Measurements from ENCODE around the gene TTBK1.

The TTBK1 gene

GRCh38 chr6:43223175-43223574 lies 20.1 kb upstream of the TTBK1 start:
- DNase-seq (ENCODE audit: low spot score) = no peak

- DNase-seq (ENCODE audit: low spot score) = no peak
Measured at GRCh38 chr6:43226192-43226851, 17.0 kb upstream of the TTBK1 start.

DNA sequence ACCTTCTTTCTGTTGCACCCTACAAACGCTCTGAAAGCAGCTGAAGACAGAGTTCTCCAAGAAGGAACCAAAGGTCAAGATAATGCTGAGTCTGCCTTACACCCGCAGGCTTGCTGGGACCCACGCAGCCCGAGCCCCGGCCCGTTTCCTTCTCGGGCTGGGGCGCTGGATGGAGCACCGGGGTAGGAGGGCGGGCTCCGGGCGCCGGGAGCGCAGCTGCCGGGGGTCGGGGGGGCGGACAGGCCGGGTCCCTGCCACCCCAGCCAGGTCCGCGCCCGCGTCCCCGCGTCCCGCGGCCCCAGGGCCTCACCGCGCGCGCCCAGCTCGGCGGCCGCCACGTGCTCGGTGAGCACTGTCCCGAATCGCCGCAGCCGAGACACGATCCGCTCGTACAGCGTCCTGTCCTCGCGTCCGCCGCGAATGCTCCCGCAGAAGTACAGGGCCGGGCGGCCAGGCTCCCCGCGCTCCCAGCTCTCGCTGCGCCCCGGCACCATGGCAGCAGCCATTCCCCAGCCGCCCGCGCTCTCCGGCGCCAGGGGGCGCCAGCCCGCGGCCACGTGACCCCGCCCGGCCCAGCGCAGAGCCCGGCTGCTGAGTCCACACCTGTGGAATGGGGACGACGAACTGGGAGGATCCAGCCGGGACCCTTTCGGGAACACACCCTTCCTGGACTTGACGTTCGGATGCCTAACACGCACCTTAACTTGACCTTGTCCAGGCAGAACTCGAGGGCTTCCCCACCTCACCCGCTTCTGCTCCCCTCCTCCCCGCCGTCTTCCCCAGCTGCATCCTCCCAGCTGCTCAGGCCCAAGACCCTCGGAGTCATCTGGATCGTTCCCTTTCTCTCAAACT lies 14.1 kb upstream of the TTBK1 start, which contains the start of gene DNPH1:
DNPH1 (minus strand) TSS at position 531 of the 852 bp plus-strand sequence; CDS start at position 506, 25 bp downstream.
- DNase-seq (ENCODE audit: low spot score) = peak; percentile 87

DNA sequence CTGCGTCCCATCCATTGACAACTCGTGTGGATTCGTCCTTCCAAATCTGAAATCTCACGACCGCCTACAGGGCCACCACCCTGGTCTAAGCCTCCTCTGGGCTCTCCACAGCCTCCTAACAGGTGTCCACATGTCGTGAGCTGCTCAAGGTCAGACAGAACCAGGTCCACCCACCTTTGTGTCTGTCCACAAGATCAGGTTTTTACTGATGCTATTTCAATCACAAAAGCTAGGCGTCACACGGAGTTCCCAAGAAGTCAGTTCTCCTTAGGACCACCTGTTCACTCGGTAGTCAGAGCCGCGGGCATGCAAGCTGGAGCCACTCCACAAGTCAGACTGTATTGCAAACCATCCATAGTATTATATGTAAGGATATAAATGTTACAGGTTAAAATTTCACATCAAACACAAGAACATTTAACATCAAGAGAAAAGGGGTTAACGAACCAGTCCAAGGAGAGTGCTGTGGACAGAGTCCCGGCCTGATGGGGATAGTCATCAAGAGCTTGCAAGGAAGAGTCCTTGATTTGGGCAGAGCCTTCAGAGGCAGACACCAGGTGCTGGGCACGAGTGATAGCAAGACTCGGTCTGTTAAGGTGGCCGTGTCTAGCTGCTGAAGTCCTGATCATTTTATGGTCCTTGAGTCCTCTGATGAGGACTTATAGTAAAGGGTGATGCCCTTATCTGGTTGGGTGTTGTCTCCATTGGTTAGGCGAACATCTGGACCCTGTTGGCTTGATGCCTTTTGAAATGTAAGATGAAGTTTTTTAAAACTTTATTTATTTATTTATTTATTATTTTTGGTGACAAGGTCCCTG lies 13.3 kb upstream of the TTBK1 start:
- DNase-seq (ENCODE audit: low spot score) = no peak

DNA sequence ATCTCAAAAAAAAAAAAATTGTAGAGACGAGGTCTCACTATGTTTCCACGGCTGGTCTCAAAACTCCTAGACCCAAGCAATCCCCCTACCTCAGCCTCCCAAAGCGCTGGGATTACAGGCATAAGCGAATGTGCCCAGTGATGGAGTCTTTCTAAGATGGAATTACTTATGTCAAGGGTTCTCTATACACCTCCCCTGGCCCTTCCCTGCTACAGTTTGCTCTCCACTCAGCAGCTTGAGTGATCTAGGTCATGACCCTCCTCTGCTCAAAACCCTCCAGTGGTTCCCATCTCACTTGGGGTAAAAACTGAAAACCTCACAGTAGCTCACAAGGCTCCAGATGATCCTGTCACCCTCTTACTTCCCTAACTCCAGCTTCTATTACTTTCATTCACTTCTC lies 12.2 kb upstream of the TTBK1 start:
- no peak for DNase-seq (ENCODE audit: low spot score)

GRCh38 chr6:43231735-43232450 lies 11.4 kb upstream of the TTBK1 start:
- no peak for DNase-seq (ENCODE audit: low spot score)

GRCh38 chr6:43235841-43236240 lies 7.4 kb upstream of the TTBK1 start:
- no peak for DNase-seq (ENCODE audit: low spot score)

DNA sequence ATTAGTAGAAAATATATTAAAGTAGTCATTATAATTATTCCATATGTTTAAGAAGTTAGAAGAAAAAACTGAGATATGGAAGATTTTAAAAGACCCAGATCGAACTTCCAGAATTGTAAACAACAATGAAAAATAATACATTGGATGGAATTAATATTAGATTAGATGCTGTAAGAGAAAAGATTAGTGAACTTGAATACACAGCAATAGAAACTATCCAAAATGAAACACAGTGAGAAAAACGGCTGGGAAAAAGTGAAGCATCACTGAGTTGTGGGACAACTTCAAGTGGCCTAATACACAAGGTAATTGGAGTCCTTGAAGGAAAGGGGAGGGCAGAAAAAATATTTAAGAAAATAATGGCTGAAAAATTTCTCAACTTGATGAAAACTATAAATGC lies 4.2 kb upstream of the TTBK1 start:
- no peak for DNase-seq (ENCODE audit: low spot score)

DNA sequence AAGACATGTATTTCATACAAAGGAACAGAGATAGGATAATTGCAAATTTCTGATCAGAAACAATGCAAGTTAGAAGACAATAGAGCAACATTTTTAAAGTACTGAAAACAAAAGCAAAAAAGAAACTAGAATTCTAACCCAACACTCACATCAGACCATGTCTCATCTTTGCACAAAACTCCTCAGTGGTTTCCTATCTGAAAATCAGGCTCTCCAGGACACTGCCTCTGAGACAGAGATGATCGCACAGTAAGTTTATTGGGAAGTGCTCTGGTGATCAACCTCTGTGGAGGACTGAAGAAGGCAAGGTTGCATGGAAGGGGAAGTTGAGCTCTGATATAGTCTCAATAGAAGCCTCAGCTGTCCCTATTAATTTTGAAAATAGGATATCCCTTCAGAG lies 2.3 kb upstream of the TTBK1 start:
- DNase-seq (ENCODE audit: low spot score) = no peak

GRCh38 chr6:43241446-43241845 lies 1.8 kb upstream of the TTBK1 start:
- DNase-seq (ENCODE audit: low spot score) = no peak

GRCh38 chr6:43243664-43244321 lies 512 bp downstream of the TTBK1 start:
- DNase-seq (ENCODE audit: low spot score) = no peak

- DNase-seq (ENCODE audit: low spot score) = peak; percentile 88
Measured at GRCh38 chr6:43246301-43247113, 3.2 kb downstream of the TTBK1 start.

DNA sequence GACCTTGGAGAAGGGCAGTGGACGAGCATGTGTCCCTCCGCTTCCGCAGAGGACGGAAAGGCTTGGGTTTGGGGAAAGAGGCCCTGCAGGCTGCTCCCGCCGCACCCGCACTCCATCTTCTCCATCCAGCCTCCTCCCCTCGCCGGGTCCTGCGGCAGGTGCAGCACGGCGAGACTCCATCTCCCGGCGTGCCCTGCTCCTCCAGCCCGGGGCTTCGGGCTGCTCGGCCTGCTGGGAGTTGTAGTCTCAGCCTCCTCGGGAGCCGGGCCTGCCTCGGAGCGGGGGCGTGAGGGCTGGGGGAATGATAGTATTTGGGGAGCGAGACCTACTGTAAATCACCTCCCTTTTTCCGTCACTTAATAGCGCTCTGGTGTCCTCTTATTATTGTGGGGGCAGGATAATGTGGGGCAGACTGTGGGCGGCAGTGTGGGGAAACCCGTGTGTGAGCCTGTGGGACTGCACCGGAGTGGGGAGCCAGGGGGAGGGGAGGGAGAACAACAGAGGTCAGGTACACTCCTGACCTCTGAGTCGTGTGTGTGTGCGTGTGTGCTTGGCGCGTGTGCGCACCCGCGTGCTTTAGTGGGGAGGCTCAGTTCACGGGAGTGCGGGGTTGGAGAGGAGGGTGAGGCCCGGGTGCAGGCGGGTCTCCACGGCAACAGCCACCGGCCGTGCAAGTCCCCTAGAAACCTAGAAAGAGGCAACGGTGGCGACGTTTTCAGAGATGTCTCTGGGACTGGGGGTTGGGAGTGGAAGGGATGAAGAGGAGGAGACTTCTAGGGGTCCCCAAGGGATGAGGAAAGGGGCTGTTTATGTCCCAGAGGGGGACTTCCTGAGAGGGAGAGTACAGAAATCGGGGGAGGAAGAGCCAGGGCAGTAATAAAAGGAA lies 4.1 kb downstream of the TTBK1 start:
- DNase-seq (ENCODE audit: low spot score) = peak; percentile 92

DNA sequence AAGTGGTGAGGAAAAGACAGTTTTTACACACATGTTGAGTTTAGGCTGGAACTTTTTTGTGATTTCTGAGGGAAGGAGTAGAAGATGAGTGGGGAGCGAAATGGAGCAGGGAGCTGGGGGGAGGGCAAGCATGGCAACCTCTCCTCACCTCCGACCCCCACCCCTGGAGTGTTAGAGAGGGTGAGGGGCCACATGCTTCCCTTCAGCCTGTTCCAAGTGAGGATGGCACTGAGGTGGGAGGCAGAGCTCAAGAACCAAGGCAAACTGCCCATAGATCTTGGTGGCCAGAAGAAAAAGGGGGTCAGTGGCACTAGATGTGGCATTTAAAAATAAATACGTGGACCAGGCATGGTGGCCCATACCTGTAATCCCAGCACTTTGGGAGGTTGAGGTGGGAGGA lies 4.8 kb downstream of the TTBK1 start:
- no peak for DNase-seq (ENCODE audit: low spot score)

- no peak for DNase-seq (ENCODE audit: low spot score)
Measured at GRCh38 chr6:43248791-43249190, 5.5 kb downstream of the TTBK1 start.

GRCh38 chr6:43250992-43251373 lies 7.7 kb downstream of the TTBK1 start:
- DNase-seq (ENCODE audit: low spot score) = no peak

DNA sequence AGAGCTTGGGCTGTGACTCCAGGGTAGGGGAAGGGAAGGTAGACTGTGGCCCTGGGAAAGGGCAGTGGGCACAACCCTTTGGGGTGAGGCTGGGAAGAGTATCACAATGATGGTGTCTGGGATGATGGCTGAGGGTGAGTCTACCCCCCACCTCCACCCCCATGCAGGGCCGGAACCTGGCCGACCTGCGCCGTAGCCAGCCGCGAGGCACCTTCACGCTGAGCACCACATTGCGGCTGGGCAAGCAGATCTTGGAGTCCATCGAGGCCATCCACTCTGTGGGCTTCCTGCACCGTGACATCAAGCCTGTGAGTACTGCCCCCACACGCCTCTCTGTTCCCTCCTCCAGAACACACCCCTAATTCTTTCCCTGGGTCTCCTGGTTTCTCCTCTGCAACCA lies 10.1 kb downstream of the TTBK1 start:
- no peak for DNase-seq (ENCODE audit: low spot score)

GRCh38 chr6:43254138-43254817 lies 11.0 kb downstream of the TTBK1 start:
- DNase-seq (ENCODE audit: low spot score) = no peak

DNA sequence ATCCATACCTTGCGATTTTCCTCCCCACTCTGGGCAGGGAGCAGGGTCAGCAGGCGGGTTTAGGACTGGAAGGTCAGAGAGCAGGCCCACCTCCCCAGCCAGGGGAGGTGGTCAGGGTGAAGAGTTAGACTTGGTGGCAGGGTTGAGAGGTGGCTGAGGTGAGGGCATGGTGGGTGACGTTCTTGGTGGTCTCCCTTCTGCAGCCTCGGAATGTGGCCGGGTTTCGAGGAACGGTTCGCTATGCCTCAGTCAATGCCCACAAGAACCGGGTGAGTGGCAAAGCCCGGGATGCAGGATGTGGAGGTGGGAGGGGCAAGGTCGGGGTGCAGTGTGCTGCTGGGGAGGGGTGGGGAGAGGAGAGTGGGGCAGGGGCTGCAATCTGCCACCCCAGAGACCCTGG lies 11.6 kb downstream of the TTBK1 start:
- DNase-seq (ENCODE audit: low spot score) = no peak

Measured in ecto neural progenitor cell (in vitro differentiated cells).